Measurements from ENCODE around the gene DCHS1. TPM values are rescaled to one million over a fixed set of nuclear protein-coding genes. Genes with fewer than 3 reads are reported as not detected.

DCHS1 gene
- total and polyA plus RNA-seq, 10 donors = 1.9 to 58.8 (median 36.3) TPM

GRCh38 chr11:6640985-6641701, 14.5 kb downstream of the DCHS1 start:
- Histone ChIP-seq H3K36me3 (peaks cover 0 to 19% (median 9%) of the 10 kb centered on the region in 6 donors), H3K4me1 (peaks cover 26 to 63% (median 45%) of the 10 kb centered on the region in 6 donors), H3K27ac (no peak overlapping the region), H3K9me3 (no peaks in the 10 kb centered on the region), H3K4me3 (no peak overlapping the region), H3K27me3 (replicated peaks in 1 of 7) (no peaks in the 10 kb centered on the region)
- WGBS, 5 donors = 93 to 97% (median 95%) methylated on average over 6 to 26 of the region's 26 CpGs
- TF ChIP-seq POLR2A (IDR thresholded peaks at IDR 0.05) = no peak
- TF ChIP-seq POLR2AphosphoS5 (IDR thresholded peaks at IDR 0.05) = no peak
- no peak for TF ChIP-seq CTCF (IDR thresholded peaks at IDR 0.05 in 8 of 11, conservative IDR thresholded peaks at IDR 0.05 in 3 of 11)
- intact Hi-C loops (cut with DNase I; ENCODE audit: low total_unique reads) = no loop called here
- DNase-seq = no peak

- H3K9me3 ChIP-seq = no peaks in the 10 kb centered on the region
- no peaks in the 10 kb centered on the region for H3K27me3 ChIP-seq (replicated peaks in 1 of 7)
- peaks cover 0 to 19% (median 9%) of the 10 kb centered on the region in 6 donors for H3K36me3 ChIP-seq
- TF ChIP-seq CTCF (IDR thresholded peaks at IDR 0.05 in 8 of 11, conservative IDR thresholded peaks at IDR 0.05 in 3 of 11) (no peak), POLR2A (IDR thresholded peaks at IDR 0.05) (no peak), POLR2AphosphoS5 (IDR thresholded peaks at IDR 0.05) (no peak)
- intact Hi-C loops (cut with DNase I; ENCODE audit: low total_unique reads) = no loop called here
- DNase-seq = no peak
- H3K27ac ChIP-seq = no peak overlapping the region
- WGBS, 5 donors = 93 to 98% (median 96%) methylated on average over 27 to 36 of the region's 36 CpGs
- H3K4me3 ChIP-seq = no peak overlapping the region
- peaks cover 27 to 63% (median 45%) of the 10 kb centered on the region in 6 donors for H3K4me1 ChIP-seq
Measured at GRCh38 chr11:6640036-6640984, 15.3 kb downstream of the DCHS1 start.

- TF ChIP-seq POLR2A (IDR thresholded peaks at IDR 0.05) = no peak
- no peak for TF ChIP-seq POLR2AphosphoS5 (IDR thresholded peaks at IDR 0.05)
- no peak for TF ChIP-seq CTCF (IDR thresholded peaks at IDR 0.05 in 8 of 11, conservative IDR thresholded peaks at IDR 0.05 in 3 of 11)
- peaks cover 39 to 71% (median 60%) of the 10 kb centered on the region in 6 donors for H3K4me1 ChIP-seq
- H3K36me3 ChIP-seq = peaks cover 0 to 19% (median 9%) of the 10 kb centered on the region in 6 donors
- H3K27me3 ChIP-seq (replicated peaks in 1 of 7) = no peaks in the 10 kb centered on the region
- no peak overlapping the region for H3K4me3 ChIP-seq
- intact Hi-C loops (cut with DNase I; ENCODE audit: low total_unique reads) = no loop called here
- no peak for DNase-seq
- 75 to 88% (median 83%) methylated on average over 4 of the region's 4 CpGs for WGBS, 5 donors
- H3K9me3 ChIP-seq = no peaks in the 10 kb centered on the region
- peak overlapping the region in 3 of 8 donors; percentile 13 to 80 (median 21) for H3K27ac ChIP-seq
Measured at GRCh38 chr11:6638429-6638828, 17.2 kb downstream of the DCHS1 start.

Data from spleen (tissue), 11 donors.